Epithelial cell of prostate (primary cell): ENCODE results near the gene FOXO6.
"Not testable (repeated sequence)": the region's sequence is repeated elsewhere in the genome, so short reads cannot be mapped to it uniquely, and the experiment has no call there.

Experiments
- DNase-seq: peaks from one replicate; pipeline ENCODE4 v3.0.0-alpha.2; 2011; ENCODE audit warnings: low read depth, low spot score
- H3K27ac ChIP-seq: fragments of 450-650 bp; 2 replicates; pipeline ENCODE4 v1.5.1; 2017; ENCODE audit warnings: mild to moderate bottlenecking

Gene FOXO6

GRCh38 chr1:41328780-41329640 is 32.2 kb upstream of the FOXO6 start:
- H3K27ac ChIP-seq: no peak overlapping the region
- no peak for DNase-seq

GRCh38 chr1:41329662-41330587 is 31.3 kb upstream of the FOXO6 start:
- no peak for DNase-seq

GRCh38 chr1:41330588-41331545 is 30.4 kb upstream of the FOXO6 start:
- no peak overlapping the region for H3K27ac ChIP-seq
- DNase-seq: no peak

More at GRCh38 chr1:41329662-41330587, 31.3 kb upstream of the FOXO6 start:
- no peak overlapping the region for H3K27ac ChIP-seq

DNA sequence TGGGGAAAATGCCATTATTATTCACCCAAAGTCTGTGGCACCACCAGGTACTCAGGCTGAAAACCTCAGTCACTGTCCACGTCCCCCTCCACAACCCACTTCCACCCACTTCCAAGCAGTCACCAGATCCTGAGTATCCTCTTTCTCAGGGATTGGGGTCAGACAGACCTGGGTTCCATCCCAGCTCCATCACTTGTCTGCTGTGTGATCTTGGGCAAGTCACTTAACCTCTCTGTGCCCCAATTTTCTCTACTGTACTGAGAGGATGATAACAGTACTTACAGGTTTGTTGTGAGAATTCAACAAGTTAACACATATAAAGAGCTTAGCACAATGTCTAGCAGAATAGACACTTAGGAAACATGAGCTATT is 29.7 kb upstream of the FOXO6 start:
- no peak overlapping the region for H3K27ac ChIP-seq
- DNase-seq: no peak

- H3K27ac ChIP-seq, DNase-seq: not testable (repeated sequence)
These were observed 29.1 kb upstream of the FOXO6 start for GRCh38 chr1:41332161-41332560.

GRCh38 chr1:41333146-41333784 is 28.0 kb upstream of the FOXO6 start:
- H3K27ac ChIP-seq: no peak overlapping the region
- DNase-seq: no peak

DNA sequence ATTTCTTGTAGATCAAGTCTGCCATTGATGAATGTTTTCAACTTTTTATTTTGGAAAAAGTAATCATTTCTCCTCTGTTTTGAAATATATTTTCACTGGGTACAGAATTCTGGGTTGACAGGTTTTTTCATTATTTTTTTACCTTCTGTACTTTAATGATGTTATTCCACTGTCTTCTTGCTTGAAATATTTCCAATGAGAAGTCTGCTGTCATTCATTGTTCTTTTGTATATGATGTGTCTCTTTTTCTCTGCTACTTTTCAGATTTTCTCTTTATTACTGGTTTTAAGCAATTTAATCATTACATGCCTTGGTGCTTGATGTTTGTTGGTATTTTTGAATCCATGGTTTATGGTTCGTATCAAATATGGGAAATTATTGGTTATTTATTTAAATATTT is 22.4 kb upstream of the FOXO6 start:
- no peak overlapping the region for H3K27ac ChIP-seq
- no peak for DNase-seq

DNA sequence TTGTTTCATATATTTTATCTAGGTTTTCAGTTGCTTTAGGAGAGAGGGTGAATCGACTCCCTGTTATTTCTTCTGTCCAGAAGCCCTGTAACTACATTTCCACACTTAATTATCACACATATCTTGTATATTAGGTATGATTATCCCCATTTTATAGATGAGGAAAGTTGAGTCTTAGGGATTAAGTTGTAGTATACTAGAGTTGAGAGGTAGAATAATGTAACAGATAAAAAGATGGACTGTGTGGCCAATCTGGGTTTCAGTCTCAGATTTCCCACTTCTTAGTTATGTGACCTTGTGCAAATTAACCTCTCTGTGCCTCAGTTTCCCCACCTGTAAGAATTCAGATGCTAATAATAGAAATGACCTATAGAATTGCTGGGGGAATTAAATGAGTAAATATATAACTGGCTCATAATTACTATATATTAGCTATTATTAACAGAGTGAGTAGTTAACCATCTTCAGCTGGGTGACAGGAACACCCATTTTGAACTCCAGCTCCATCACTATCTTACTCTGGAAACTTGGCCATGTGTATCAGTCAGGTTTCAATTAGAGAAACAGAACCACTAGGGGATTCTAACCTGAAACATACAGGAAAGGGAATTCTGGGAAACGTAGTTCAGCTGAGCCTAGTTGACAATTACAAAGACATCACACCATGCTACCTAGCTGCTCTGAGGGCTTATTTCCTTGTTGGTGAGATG is 20.4 kb upstream of the FOXO6 start:
- no peak overlapping the region for H3K27ac ChIP-seq
- no peak for DNase-seq

GRCh38 chr1:41341365-41341683 is 19.9 kb upstream of the FOXO6 start:
- no peak overlapping the region for H3K27ac ChIP-seq
- DNase-seq: no peak

- no peak for DNase-seq
- no peak overlapping the region for H3K27ac ChIP-seq
These were observed 19.3 kb upstream of the FOXO6 start for GRCh38 chr1:41341772-41342562.

DNA sequence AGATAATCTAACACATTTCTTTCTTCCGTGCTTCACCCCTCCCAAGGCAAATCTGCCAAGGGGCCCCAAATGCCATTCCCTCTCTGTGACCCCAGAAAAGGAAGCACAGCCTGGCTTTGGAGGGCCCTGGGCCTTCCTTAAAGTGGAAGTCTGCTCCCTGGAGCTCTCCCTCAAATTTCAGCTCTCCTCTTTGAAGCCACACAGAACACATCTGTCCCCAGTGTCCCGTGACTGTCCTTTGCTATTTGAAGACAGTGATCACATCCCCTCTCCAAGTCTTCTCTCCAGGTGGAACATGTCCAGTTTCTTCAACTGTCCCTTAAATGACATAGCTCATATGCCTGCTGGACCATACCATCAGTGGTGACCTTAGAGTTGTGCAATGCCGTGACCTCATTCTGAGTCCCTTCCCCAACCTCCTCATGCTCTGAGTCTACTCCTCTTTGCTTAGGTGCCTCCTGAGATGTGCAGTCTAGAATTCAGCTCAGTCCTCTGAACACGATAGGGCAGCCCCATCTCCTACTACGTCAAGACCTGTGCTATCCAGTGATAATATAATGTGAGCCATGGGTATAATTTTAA is 18.4 kb upstream of the FOXO6 start:
- DNase-seq: no peak

GRCh38 chr1:41343790-41344699 is 17.2 kb upstream of the FOXO6 start:
- DNase-seq: no peak
- H3K27ac ChIP-seq: no peak overlapping the region

More for the DNA sequence above, 18.4 kb upstream of the FOXO6 start:
- no peak overlapping the region for H3K27ac ChIP-seq

- no peak overlapping the region for H3K27ac ChIP-seq
- no peak for DNase-seq
These were observed 16.5 kb upstream of the FOXO6 start for GRCh38 chr1:41344708-41345159.

GRCh38 chr1:41345434-41346075 is 15.7 kb upstream of the FOXO6 start:
- H3K27ac ChIP-seq: no peak overlapping the region
- no peak for DNase-seq

- H3K27ac ChIP-seq: no peak overlapping the region
- no peak for DNase-seq
These were observed 14.0 kb upstream of the FOXO6 start for GRCh38 chr1:41347276-41347675.

DNA sequence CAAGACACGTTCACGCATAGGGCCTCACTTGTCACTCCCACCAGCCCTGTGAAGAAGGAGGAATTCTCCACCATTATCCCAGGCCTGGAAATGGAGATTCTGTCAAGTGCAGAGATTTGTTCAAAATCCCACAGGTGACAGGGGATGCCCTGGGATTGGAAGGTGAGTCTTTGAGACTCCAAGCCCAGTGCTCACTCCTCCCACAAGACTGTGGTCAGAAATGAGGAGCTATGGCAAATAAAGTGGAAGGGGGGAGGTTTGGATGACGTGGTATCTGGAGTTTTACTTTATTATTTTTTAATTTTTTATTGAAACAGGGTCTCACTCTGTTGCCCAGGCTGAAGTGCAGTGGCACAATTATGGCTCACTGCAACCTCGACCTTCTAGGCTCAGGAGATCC is 12.8 kb upstream of the FOXO6 start:
- H3K27ac ChIP-seq: no peak overlapping the region
- no peak for DNase-seq
